ENCODE results near the gene HOXD10. TPM values are rescaled to one million over a fixed set of nuclear protein-coding genes. Genes with fewer than 3 reads are reported as not detected.

Gene HOXD10
- polyA plus RNA-seq, 6 donors from 2014 or later: not detected

- peaks cover 0 to 7% of the 10 kb centered on the region in 2 donors for H3K36me3 Mint-ChIP-seq
- peaks cover 0 to 34% (median 18%) of the 10 kb centered on the region in 7 donors for H3K9me3 Mint-ChIP-seq
- H3K27me3 Mint-ChIP-seq: peaks cover 78 to 88% (median 87%) of the 10 kb centered on the region in 3 donors
- H3K4me1 Mint-ChIP-seq: peaks cover 29 to 30% (median 30%) of the 10 kb centered on the region in 3 donors
- ATAC-seq (ENCODE audit: low read depth in 2 of 2): no peak
- peak overlapping the region in 5 of 6 donors; percentile 58 to 84 (median 72) for H3K27ac Mint-ChIP-seq
- DNase-seq: no peak
- peak overlapping the region; percentile 20 to 72 (median 40) for H3K4me3 Mint-ChIP-seq
Measured at GRCh38 chr2:176093145-176093897, 23.3 kb upstream of the HOXD10 start.

DNA sequence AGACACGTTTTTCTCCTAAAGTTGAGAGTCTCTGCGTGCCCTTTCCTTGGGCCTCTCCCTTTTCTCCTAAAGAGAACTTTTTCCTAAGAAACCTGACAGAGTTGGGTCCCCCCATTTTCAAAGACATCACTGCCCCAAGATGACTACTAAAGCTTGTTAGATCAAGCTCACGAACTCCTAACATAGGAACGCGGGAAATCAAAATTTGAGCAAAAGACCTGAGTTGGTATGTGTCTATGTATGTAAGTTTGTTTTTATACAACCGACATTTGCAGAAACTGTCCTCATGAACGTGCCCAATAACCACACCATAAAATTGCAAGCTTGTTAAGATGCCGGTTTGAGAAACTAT lies 22.7 kb upstream of the HOXD10 start:
- Mint-ChIP-seq H3K9me3 (peaks cover 0 to 34% (median 18%) of the 10 kb centered on the region in 7 donors), H3K27ac (peak overlapping the region in 4 of 6 donors; percentile 61 to 84 (median 76)), H3K36me3 (peaks cover 0 to 7% of the 10 kb centered on the region in 2 donors), H3K4me1 (peaks cover 26 to 29% (median 27%) of the 10 kb centered on the region in 3 donors), H3K27me3 (peaks cover 77 to 88% (median 87%) of the 10 kb centered on the region in 3 donors), H3K4me3 (peak overlapping the region in 7 of 8 donors; percentile 20 to 72 (median 31))
- DNase-seq (no peak), ATAC-seq (ENCODE audit: low read depth in 2 of 2) (no peak)

DNA sequence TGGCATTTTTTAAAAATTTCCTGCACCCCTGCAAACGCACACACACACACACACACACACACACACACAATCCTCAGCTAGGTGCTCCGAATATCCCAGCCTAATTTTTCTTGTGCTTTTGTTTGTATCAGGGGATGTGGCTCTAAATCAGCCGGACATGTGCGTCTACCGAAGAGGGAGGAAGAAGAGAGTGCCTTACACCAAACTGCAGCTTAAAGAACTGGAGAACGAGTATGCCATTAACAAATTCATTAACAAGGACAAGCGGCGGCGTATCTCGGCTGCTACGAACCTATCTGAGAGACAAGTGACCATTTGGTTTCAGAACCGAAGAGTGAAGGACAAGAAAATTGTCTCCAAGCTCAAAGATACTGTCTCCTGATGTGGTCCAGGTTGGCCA lies 22.2 kb upstream of the HOXD10 start:
- no peak for DNase-seq
- peaks cover 0 to 34% (median 18%) of the 10 kb centered on the region in 7 donors for H3K9me3 Mint-ChIP-seq
- no peak overlapping the region for H3K27ac Mint-ChIP-seq
- ATAC-seq (ENCODE audit: low read depth in 2 of 2): no peak
- H3K27me3 Mint-ChIP-seq: peaks cover 78 to 88% (median 88%) of the 10 kb centered on the region in 3 donors
- peak overlapping the region in 1 of 8 donors; percentile 72 for H3K4me3 Mint-ChIP-seq
- H3K4me1 Mint-ChIP-seq: peaks cover 26 to 29% (median 27%) of the 10 kb centered on the region in 3 donors
- H3K36me3 Mint-ChIP-seq: peaks cover 0 to 7% of the 10 kb centered on the region in 2 donors

GRCh38 chr2:176095421-176095820 lies 21.2 kb upstream of the HOXD10 start:
- Mint-ChIP-seq H3K27me3 (peaks cover 71 to 90% (median 84%) of the 10 kb centered on the region in 3 donors), H3K27ac (peak overlapping the region in 1 of 6 donors; percentile 60), H3K4me3 (peak overlapping the region in 1 of 8 donors; percentile 73), H3K4me1 (peaks cover 27 to 29% (median 28%) of the 10 kb centered on the region in 3 donors), H3K9me3 (peaks cover 0 to 34% (median 18%) of the 10 kb centered on the region in 7 donors), H3K36me3 (peaks cover 0 to 7% of the 10 kb centered on the region in 2 donors)
- no peak for ATAC-seq (ENCODE audit: low read depth in 2 of 2)
- DNase-seq: no peak

GRCh38 chr2:176096243-176096985 lies 20.2 kb upstream of the HOXD10 start:
- DNase-seq (no peak), ATAC-seq (ENCODE audit: low read depth in 2 of 2) (no peak)
- H3K4me1 Mint-ChIP-seq: peaks cover 27 to 29% (median 28%) of the 10 kb centered on the region in 3 donors
- H3K27ac Mint-ChIP-seq: peak overlapping the region in 1 of 6 donors; percentile 82
- H3K36me3 Mint-ChIP-seq: peaks cover 0 to under 1% of the 10 kb centered on the region in 2 donors
- peaks cover 67 to 92% (median 84%) of the 10 kb centered on the region in 3 donors for H3K27me3 Mint-ChIP-seq
- H3K4me3 Mint-ChIP-seq: peak overlapping the region; percentile 63 to 86 (median 74)
- peaks cover 0 to 28% (median 18%) of the 10 kb centered on the region in 7 donors for H3K9me3 Mint-ChIP-seq

DNA sequence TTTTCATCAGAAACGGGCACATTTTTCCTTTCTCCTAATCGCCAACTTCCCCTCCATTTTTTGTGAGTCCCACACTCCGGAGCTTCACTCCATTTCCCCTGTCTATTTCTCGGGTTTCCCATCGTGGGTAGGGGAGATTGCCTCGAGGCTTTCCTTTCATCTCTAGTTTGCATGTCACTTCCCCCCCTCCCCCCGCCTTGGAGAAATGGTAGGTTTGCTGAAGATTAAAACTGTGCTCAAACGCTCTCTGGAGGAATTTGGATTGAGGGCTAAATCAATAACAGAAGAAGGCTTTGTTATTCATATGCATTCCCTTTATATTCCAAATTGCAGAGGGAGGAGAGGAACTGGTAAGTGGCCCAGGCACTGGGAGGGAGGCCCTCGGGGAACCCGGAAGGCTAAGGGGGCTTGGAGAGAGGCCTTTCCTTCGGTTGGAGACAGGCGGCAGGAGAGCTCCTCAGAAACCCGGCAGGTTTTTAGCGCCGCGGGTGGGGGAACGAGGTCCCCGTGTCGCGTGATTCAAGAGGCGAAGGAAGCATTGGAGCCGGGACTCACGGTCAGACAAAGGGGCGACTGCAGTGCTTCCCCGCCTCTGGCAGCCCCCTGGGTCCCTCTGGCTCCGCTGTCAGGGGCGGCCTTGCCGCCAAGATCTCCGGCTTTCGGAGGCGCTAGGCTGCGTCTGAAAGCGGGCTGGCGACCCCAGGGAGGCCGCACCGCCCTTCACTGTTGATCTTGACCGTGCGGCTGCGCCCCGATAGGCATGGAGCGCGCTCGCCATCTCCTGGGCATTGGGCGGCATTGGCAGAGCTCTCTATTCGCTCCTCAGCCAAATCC lies 19.4 kb upstream of the HOXD10 start:
- Mint-ChIP-seq H3K9me3 (peaks cover 0 to 24% (median 11%) of the 10 kb centered on the region in 7 donors), H3K4me1 (peaks cover 25 to 28% (median 27%) of the 10 kb centered on the region in 3 donors), H3K4me3 (peak overlapping the region; percentile 63 to 86 (median 74)), H3K36me3 (peaks cover 0 to 5% of the 10 kb centered on the region in 2 donors), H3K27ac (peak overlapping the region in 2 of 6 donors; percentile 5 to 84), H3K27me3 (peaks cover 68 to 92% (median 84%) of the 10 kb centered on the region in 3 donors)
- peak; percentile 65 to 77 for ATAC-seq (ENCODE audit: low read depth in 2 of 2)
- peak; percentile 39 for DNase-seq

- Mint-ChIP-seq H3K27me3 (peaks cover 75 to 96% (median 87%) of the 10 kb centered on the region in 3 donors), H3K9me3 (peaks cover 0 to 25% (median 11%) of the 10 kb centered on the region in 7 donors), H3K27ac (peak overlapping the region in 3 of 6 donors; percentile 5 to 60 (median 28)), H3K36me3 (peaks cover 0 to 7% of the 10 kb centered on the region in 2 donors), H3K4me3 (peak overlapping the region; percentile 63 to 86 (median 74)), H3K4me1 (peaks cover 21 to 28% (median 27%) of the 10 kb centered on the region in 3 donors)
- DNase-seq: no peak
- no peak for ATAC-seq (ENCODE audit: low read depth in 2 of 2)
Measured at GRCh38 chr2:176097820-176098365, 18.7 kb upstream of the HOXD10 start.

DNA sequence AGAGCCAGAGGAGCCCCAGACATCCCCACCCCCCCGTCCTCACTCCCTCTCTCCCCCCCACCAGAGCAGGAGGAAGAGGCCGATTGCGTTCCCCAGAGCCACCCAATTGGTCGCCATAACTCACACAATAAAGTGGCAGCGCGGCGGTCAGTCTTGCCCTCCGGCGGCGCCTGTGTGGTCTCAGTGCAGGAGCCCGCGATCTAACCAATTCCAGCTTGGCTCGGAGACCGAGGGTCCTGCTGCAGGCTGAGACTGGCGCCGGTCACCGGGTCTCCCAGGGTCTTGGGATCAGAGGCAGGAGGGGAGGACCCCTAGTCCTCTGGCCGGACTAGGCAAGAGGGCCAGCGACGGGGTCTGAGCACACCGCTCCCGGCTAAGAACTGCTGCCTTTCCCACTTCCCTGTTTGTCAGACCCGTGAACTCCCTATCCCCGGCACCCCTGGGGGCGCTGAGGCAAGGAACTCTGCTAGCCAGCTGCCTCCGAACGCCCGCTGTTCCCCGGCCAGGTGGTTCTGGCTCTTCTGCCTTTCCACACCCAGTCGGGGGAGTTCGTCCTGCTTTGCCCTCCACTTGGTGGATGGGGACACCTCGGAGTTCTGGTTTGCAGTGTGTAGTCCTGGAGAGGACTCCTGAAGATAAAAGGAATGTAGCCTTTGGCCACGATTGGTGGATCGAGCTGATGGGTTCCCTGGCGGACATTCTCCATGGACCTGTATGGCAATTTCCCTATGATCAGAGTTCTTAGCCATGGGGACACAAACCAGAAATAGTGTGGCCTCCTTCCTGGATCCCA lies 18.0 kb upstream of the HOXD10 start:
- H3K9me3 Mint-ChIP-seq: peaks cover 0 to 24% (median 11%) of the 10 kb centered on the region in 7 donors
- H3K36me3 Mint-ChIP-seq: peaks cover 0 to 7% of the 10 kb centered on the region in 2 donors
- ATAC-seq (ENCODE audit: low read depth in 2 of 2): no peak
- peak overlapping the region in 3 of 6 donors; percentile 27 to 92 (median 86) for H3K27ac Mint-ChIP-seq
- peaks cover 18 to 26% (median 25%) of the 10 kb centered on the region in 3 donors for H3K4me1 Mint-ChIP-seq
- peaks cover 77 to 96% (median 89%) of the 10 kb centered on the region in 3 donors for H3K27me3 Mint-ChIP-seq
- peak overlapping the region in 4 of 8 donors; percentile 25 to 82 (median 61) for H3K4me3 Mint-ChIP-seq
- no peak for DNase-seq

DNA sequence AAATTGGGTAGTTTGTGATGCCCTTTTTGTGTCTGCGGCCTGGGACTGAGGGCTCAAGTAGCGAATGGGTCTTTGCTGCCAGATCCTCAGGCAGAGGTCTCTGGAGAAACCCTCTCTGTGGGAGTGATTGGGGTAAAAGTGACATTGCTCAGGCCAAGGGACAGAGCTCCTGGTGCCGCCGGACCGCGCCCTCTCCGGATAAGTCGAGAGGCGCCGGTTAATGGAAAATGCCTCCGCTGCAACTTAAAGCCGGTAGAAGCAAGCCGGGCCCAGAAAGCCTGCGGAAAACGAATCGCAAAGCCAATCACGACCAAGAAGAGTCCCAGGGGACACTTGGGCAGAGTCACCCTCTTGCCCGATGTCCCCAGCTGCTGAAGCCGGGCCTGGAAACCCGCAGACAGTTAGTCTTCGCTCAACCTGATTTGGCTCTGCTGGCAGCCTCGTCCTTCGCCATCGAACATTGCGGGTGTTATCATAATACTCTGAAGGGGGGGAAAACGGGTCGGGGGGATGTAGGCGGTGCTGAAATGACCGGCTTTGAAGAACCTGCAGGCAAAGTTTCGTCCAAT lies 17.3 kb upstream of the HOXD10 start:
- ATAC-seq (ENCODE audit: low read depth in 2 of 2): no peak
- H3K36me3 Mint-ChIP-seq: peaks cover 0 to 7% of the 10 kb centered on the region in 2 donors
- peaks cover 0 to 20% (median 11%) of the 10 kb centered on the region in 7 donors for H3K9me3 Mint-ChIP-seq
- no peak for DNase-seq
- H3K27ac Mint-ChIP-seq: peak overlapping the region in 3 of 6 donors; percentile 27 to 92 (median 86)
- peaks cover 77 to 96% (median 89%) of the 10 kb centered on the region in 3 donors for H3K27me3 Mint-ChIP-seq
- peaks cover 14 to 23% (median 20%) of the 10 kb centered on the region in 3 donors for H3K4me1 Mint-ChIP-seq
- H3K4me3 Mint-ChIP-seq: peak overlapping the region in 2 of 8 donors; percentile 49 to 73

DNA sequence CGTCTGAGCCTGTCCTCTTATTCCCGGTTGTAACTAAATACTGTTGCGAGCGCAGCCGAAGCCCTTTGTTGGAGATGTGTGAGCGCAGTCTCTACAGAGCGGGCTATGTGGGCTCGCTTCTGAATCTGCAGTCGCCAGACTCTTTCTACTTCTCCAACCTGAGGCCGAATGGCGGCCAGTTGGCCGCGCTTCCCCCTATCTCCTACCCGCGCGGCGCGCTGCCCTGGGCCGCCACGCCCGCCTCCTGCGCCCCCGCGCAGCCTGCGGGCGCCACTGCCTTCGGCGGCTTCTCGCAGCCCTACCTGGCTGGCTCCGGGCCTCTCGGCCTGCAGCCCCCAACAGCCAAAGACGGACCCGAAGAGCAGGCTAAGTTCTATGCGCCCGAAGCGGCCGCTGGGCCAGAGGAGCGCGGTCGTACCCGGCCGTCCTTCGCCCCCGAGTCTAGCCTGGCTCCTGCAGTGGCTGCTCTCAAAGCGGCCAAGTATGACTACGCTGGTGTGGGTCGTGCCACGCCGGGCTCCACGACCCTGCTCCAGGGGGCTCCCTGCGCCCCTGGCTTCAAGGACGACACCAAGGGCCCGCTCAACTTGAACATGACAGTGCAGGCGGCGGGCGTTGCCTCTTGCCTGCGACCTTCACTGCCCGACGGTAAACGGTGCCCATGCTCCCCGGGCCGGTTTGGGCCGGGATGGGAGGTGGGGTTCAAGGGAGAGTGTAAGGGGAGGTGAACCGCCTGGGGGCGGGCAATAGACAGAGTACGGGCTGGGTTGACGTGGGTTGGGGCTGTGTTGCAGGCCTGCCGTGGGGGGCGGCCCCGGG lies 16.6 kb upstream of the HOXD10 start, which contains the start of gene HOXD12:
TSS of gene HOXD12 (plus strand) at position 68 of the 819 bp plus-strand sequence. CDS start at position 75, 7 bp downstream.
- no peak for ATAC-seq (ENCODE audit: low read depth in 2 of 2)
- H3K36me3 Mint-ChIP-seq: peaks cover 0 to 7% of the 10 kb centered on the region in 2 donors
- DNase-seq: no peak
- H3K27me3 Mint-ChIP-seq: peaks cover 74 to 96% (median 89%) of the 10 kb centered on the region in 3 donors
- H3K27ac Mint-ChIP-seq: peak within 1 kb of the TSS in 3 of 6 donors; percentile 27 to 92 (median 86)
- H3K9me3 Mint-ChIP-seq: peaks cover 0 to 13% (median 11%) of the 10 kb centered on the region in 7 donors
- H3K4me3 Mint-ChIP-seq: peak within 1 kb of the TSS in 4 of 8 donors; percentile 33 to 73 (median 46)
- peaks cover 16 to 26% (median 25%) of the 10 kb centered on the region in 3 donors for H3K4me1 Mint-ChIP-seq

All from naive B cell (primary cell).